ENCODE results near the gene GPR146. TPM values are rescaled to one million over a fixed set of nuclear protein-coding genes. Genes with fewer than 3 reads are reported as not detected.

The GPR146 gene
- total RNA-seq, 1 donor from 2014 or later = 36.1 TPM

DNA sequence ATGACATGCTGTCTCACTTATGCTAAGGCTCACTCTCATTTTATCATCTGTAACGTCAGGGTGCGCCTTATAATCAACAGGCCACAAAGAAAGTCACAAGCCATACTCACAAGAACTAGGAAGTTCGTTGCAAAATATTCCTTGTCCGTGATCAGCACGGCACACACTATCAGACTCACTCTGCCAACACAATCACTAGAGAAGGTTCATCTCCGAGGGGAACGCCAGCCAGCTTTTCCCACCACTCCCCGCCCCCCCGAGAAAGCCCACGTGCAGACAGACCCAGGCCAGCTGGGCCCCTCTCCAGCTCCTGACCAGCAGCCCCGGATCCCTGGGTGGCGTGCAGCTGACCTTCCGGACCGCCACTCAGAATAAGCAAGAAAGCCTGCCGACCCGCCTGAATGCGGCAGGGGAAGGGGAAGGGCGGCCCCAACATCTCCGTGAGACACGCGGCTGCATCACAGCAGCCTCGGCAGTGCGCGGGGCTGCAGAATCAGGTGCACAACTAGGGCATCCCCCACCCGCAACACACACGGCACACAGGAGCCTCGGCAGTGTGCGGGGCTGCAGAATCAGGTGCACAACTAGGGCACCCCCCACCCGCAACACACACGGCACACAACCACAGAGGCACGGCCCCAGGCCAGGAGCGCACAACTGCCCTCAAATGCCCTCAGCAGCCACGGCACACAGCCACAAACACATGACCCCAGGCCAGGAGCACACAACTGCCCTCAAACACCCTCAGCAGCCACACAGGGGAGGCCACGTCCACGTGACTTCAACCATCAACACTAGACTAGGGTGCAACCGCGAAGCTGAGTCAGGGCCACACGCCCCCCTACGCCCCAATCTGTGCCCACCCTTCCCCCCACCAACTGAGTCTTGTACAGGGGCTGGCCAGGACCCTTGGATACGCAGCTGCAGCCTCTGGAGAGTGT lies 2.5 kb upstream of the GPR146 start:
- Histone ChIP-seq H3K9me3 (no peaks in the 10 kb centered on the region), H3K27ac (no peak overlapping the region), H3K4me3 (no peak overlapping the region), H3K27me3 (no peaks in the 10 kb centered on the region), H3K36me3 (no peaks in the 10 kb centered on the region), H3K4me1 (peaks cover 42% of the 10 kb centered on the region)
- TF ChIP-seq POLR2A (IDR thresholded peaks at IDR 0.05) (no peak), POLR2AphosphoS5 (IDR thresholded peaks at IDR 0.05; ENCODE audit: insufficient read depth in 1 of 2, low read depth in 1 of 2) (no peak)
- TF ChIP-seq, protein P1, sequence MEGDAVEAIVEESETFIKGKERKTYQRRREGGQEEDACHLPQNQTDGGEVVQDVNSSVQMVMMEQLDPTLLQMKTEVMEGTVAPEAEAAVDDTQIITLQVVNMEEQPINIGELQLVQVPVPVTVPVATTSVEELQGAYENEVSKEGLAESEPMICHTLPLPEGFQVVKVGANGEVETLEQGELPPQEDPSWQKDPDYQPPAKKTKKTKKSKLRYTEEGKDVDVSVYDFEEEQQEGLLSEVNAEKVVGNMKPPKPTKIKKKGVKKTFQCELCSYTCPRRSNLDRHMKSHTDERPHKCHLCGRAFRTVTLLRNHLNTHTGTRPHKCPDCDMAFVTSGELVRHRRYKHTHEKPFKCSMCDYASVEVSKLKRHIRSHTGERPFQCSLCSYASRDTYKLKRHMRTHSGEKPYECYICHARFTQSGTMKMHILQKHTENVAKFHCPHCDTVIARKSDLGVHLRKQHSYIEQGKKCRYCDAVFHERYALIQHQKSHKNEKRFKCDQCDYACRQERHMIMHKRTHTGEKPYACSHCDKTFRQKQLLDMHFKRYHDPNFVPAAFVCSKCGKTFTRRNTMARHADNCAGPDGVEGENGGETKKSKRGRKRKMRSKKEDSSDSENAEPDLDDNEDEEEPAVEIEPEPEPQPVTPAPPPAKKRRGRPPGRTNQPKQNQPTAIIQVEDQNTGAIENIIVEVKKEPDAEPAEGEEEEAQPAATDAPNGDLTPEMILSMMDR (IDR thresholded peaks at IDR 0.05) = no peak
- intact Hi-C loops (cut with DNase I) = no loop called here
- DNase-seq (ENCODE audit: extremely low spot score in 2 of 2) = no peak

DNA sequence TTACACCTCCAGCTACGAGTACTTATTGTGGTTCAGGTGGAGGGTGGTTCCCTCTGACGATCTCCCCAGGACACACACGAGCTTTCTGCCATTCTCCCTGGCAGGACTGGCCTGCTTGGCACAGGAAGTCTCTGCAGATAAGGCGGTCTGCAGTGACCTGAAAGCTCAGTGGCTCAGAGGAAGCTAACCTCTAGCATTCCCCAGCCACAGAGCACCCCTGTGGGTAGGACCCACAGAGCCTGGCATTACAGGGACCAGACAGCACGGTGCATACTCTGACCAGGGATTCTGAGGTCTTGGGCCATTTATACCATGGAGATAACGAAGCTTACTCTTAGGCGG lies 1.9 kb upstream of the GPR146 start:
- H3K9me3 ChIP-seq = no peaks in the 10 kb centered on the region
- no peak overlapping the region for H3K27ac ChIP-seq
- no peak for TF ChIP-seq POLR2AphosphoS5 (IDR thresholded peaks at IDR 0.05; ENCODE audit: insufficient read depth in 1 of 2, low read depth in 1 of 2)
- TF ChIP-seq, protein P1 (IDR thresholded peaks at IDR 0.05) = no peak
- TF ChIP-seq POLR2A (IDR thresholded peaks at IDR 0.05) = no peak
- intact Hi-C loops (cut with DNase I) = no loop called here
- DNase-seq (ENCODE audit: extremely low spot score in 2 of 2) = no peak
- no peaks in the 10 kb centered on the region for H3K27me3 ChIP-seq
- peaks cover 46% of the 10 kb centered on the region for H3K4me1 ChIP-seq
- H3K4me3 ChIP-seq = no peak overlapping the region
- H3K36me3 ChIP-seq = no peaks in the 10 kb centered on the region

DNA sequence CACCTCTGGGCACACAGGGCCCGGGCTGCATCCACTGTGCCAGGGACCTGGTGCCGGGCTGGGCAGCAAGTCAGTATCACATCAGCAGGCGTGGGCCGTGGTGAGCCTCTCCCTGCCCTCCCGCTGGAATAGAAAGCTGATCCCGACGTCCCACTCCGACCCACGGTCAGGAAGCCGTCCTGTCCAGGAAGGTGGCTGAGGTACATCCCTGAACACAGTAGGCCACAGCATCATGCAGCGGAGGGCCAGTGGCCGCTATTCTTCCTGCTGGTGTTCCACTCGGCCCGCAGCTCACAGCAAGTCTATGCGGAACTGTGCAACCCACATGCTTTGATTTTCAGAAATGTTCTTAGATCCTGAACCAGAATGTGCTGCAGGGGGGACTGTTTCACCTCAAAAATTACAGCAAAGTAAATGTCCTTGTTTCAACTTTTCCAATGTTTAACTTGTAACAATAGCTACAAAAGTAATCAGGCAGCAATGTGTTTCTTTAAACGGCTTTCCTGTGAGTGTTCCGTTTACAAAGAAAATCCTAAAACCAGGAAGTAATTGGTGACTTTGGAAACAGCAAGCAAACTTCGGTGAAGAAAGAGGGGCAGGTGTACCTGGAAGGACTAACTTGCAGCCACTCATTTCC lies 676 bp upstream of the GPR146 start:
- DNase-seq (ENCODE audit: extremely low spot score in 2 of 2) = no peak
- Histone ChIP-seq H3K27ac (peak overlapping the region; percentile 90), H3K4me1 (peaks cover 46% of the 10 kb centered on the region), H3K36me3 (no peaks in the 10 kb centered on the region), H3K4me3 (peak overlapping the region; percentile 67 to 93), H3K27me3 (no peaks in the 10 kb centered on the region), H3K9me3 (no peaks in the 10 kb centered on the region)
- intact Hi-C loops (cut with DNase I) = no loop called here
- TF ChIP-seq, protein P1 (IDR thresholded peaks at IDR 0.05) = no peak
- no peak for TF ChIP-seq POLR2A (IDR thresholded peaks at IDR 0.05)
- TF ChIP-seq POLR2AphosphoS5 (IDR thresholded peaks at IDR 0.05; ENCODE audit: insufficient read depth in 1 of 2, low read depth in 1 of 2) = no peak

DNA sequence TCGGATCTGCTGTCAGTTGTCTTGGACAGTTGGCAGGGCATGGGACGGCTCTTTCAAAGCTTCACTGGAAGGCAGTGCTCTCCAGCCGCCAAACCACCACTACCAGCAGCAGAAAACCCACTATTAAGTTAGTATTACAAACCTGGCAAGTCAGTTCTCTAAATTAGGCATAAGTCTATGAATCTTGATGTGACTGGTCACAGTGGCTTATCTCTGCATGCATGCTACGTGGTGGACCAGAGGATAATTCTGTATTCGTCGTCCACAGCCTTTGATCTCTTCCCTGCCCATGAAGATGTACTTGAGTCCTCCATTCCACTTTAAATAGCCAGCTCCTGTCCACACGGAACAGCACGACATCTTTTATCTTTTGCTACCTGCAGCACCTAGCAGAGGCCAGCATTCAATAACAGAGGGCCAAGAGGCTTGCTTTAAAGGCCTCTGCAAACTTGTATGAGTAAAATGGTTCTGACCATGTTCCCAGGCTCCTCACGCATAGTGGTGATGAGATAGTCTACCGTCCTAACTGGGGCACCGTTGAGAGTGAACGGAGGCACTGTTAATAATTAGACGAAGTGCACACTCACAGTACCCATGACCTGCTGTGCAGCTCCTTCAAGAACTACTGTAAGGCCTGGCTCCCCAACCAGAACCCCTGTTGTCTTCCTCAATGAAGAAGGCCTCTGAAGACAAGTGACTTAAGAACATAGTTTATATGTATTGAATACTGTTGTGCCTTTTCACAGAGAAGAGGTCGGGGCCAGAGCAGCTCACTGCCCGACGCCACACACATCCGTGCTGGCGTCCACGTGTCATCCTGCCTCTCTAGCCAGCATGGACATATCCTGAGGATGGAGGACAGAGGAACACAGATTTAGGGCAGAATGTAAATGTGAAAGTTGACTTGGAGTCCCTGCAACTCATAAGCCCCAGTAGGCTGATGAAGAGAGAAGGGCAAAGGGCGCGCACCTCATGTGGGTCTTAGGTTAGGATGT lies 1.0 kb downstream of the GPR146 start:
- no peak for TF ChIP-seq POLR2A (IDR thresholded peaks at IDR 0.05)
- TF ChIP-seq, protein P1 (IDR thresholded peaks at IDR 0.05) = no peak
- TF ChIP-seq POLR2AphosphoS5 (IDR thresholded peaks at IDR 0.05; ENCODE audit: insufficient read depth in 1 of 2, low read depth in 1 of 2) = no peak
- H3K27me3 ChIP-seq = no peaks in the 10 kb centered on the region
- intact Hi-C loops (cut with DNase I) = no loop called here
- peak overlapping the region; percentile 67 to 93 for H3K4me3 ChIP-seq
- peak overlapping the region; percentile 83 for H3K27ac ChIP-seq
- no peaks in the 10 kb centered on the region for H3K9me3 ChIP-seq
- no peaks in the 10 kb centered on the region for H3K36me3 ChIP-seq
- peaks cover 46% of the 10 kb centered on the region for H3K4me1 ChIP-seq
- DNase-seq (ENCODE audit: extremely low spot score in 2 of 2) = no peak
